GM21786 (cell line): ENCODE measurements around the gene MEGF6.
"Not testable (repeated sequence)": the region's sequence is repeated elsewhere in the genome, so short reads cannot be mapped to it uniquely, and the experiment has no call there.

Experiments
- ATAC-seq: cut with Tn5 transposase; IDR thresholded peaks from one replicate; pipeline ENCODE4 v1.9.1; 2021; ENCODE audit not compliant: unreplicated experiment

Gene MEGF6

DNA sequence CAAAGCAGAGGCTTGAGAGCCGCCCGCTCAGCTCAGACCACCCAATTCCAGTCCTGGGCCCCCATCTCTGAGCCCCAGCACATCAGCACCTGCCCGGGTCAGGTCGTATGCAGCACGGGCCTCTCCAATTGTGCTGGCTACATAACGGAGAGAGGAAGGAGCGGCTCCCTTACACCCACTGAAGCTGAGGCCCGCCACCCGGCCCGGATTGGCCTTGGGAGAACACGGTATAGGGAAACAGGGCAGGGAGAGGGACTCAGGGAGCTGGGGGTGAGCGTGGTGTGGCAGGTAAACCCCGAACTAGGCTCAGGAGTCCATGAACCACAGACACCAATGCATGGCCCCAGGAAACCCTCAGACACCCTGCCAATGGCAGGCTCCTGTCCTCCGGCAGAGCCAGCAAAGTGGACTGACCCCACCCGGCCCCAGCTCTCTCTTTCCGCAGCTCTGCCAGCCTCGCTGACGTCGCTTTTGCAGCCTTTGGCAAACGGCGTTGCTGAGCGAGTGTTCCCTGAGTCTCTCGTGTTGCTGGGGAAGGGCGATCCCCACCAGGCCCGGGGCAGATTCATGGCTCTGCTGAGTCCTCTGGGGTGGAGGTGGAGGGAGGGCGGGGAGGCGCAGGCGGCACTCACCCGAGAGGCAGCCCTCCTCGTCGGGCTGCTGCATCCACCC lies 16.5 kb downstream of the MEGF6 start:
- no peak for ATAC-seq

DNA sequence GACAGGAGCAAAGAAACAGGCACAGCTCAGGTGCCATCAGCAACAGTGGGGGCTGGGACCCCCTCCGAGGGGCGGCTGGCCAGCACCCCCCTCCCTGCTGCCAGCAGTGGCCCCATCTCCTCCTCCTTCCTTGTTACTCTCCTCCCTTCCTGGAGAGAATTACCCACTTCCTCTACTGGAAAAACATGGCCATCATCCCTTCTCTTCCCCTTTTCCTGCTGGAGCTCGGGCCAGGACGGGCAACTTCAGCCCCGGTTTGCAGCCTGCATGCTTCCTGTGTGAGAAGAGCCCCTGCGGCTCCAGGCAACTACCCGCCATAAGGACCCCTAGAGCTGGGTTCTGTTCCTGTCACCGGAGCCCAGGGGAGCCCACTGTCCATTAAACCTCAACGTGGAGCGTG lies 17.6 kb downstream of the MEGF6 start:
- no peak for ATAC-seq

GRCh38 chr1:3593334-3593733 lies 18.0 kb downstream of the MEGF6 start:
- no peak for ATAC-seq

DNA sequence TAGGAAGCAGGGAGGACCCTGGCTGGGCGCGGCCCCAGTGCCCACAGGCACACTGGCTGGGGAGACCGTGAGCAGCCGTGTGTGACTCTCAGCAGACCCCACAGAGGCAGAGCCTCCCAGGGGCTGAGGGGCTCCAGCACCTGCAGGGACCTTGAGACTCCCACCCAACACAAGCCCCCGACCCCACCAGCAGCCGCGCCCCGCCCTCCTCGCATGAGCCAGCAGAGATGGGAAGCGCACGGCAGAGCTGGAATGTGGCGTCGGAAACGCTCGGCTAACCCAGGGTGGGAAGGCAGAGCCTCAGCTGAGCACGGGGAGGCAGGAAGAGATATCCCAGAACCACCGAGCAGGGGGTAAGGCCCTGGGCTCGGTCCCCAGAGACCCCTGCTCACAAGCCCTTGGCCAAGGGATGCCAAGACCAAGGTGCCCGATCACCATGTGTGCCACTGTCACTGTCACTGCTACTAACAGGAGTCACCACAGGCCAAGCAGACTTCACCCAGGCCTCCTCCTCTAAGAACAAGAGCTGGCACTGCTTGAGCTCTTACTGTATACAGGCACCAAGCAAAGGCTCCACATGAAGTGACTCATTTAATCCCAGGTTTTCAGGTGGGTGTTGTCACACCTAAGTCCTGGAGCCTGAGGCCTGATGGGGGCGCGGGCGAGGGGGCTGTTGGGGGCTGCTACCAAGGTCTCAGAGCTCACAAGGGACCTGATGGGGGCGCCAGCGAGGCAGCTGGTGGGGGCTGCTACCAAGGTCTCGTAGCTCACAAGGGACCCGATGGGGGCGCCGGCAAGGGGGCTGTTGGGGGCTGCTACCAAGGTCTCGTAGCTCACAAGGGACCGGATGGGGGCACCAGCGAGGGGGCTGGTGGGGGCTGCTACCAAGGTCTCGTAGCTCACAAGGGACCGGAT lies 20.1 kb downstream of the MEGF6 start:
- no peak for ATAC-seq

DNA sequence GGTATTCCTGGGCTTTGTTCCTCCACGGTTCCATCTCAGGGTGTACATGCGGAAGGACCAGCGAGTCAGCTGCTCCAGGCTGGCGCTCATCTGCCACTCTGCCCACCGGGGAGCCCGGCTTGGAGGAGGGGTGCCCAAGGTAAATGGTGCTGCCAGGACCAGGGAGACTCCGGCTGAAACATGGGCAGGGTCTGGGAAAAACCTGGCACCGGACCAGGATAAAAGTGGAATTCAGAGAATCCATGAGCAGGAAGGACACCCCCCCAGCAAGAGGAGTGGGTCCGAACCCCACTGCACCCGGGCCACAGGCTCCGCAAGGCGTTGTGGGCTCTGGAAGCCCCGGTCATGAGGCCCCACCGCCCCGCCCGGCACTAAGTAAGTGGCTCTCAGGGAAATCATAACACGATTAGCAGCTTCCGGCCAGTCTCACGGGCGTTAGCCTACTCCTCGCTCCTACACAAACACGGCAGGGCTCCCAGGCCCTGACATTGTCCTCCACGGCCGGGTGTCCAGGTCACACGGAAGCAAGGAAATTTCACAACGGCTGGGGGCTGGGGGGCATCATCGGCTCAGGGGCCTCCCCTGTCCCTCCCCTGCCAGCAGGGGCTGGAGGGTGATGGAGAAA lies 21.1 kb downstream of the MEGF6 start:
- no peak for ATAC-seq

DNA sequence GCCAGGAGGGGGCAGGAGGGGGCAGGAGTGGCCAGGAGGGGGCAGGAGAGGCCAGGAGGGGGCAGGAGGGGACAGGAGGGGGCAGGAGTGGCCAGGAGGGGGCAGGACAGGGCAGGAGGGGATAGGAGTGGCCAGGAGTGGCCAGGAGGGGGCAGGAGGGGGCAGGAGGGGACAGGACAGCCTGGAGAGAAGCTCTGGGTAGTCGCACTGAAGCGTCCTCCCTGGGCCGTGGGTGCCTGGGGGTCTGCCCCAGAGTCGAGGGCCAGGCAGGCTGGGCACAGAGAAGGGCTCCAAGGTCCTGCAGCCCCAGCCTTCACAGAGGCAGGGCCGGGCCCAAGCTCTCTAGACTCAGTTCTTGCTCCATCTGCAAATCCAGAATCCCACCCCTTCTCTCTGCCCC lies 22.9 kb downstream of the MEGF6 start:
- ATAC-seq = no peak

- no peak for ATAC-seq
These were observed 24.1 kb downstream of the MEGF6 start for GRCh38 chr1:3586986-3587759.

- ATAC-seq = no peak
These were observed 25.3 kb downstream of the MEGF6 start for GRCh38 chr1:3585940-3586568.

GRCh38 chr1:3585353-3585868 lies 25.9 kb downstream of the MEGF6 start:
- ATAC-seq = not testable (repeated sequence)

- ATAC-seq = no peak
These were observed 26.4 kb downstream of the MEGF6 start for GRCh38 chr1:3584915-3585314.

- not testable (repeated sequence) for ATAC-seq
These were observed 27.6 kb downstream of the MEGF6 start for GRCh38 chr1:3583751-3584150.

DNA sequence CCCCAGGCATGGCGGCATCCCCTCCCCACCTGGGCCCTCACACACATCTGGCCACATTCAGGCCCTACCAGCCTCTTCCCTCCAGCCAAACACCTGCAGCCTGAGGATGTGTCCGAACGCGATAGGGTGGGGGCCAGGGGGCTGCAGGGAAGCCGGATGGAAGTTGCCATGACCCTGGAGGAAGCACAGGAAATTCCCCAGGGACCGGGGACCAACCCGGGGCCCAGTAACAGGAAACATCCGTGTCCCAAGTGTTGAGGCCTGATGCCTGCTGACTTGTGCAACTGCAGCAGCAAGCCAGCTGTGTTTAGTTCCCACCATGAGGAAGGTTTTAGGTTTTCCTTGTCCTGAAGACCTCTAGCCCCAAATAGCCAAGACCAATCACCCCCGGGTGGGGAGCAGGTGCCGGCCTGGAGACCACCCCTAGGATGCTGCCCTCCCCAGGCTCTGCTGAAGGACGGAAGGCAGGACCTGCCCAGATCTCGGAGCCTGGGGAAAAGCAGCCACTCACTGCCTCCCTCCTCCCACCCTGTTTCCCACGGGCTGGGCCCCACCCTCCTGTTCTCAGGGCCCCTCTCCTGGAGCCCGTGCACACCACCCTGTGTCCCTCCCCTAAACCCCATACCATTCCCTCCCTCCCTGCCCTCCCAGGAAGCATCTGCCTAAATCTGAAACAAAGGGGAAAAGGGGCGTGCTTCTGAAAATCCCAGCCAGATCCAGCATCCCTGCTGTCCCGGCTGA lies 29.8 kb downstream of the MEGF6 start:
- ATAC-seq = no peak

DNA sequence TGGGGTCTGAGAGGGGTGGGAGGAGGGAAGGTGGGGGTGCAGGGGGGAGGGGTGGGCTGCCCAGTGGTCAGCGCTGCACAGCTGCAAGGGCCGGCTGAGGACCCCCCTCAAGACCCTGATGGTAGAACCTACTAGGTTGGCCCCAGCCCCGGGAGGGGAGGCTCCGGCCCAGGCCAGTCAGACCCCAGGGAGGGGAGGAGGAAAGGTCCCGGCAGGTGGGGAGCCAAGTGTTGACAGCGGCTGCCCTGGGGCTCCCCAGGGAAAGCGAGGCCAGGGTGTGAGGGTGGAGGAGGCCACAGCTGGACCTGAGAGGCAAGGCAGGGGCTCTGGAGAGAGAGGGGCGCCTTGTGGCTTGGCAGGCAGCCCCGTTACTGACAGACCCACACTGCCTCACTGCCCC lies 31.1 kb downstream of the MEGF6 start:
- no peak for ATAC-seq

DNA sequence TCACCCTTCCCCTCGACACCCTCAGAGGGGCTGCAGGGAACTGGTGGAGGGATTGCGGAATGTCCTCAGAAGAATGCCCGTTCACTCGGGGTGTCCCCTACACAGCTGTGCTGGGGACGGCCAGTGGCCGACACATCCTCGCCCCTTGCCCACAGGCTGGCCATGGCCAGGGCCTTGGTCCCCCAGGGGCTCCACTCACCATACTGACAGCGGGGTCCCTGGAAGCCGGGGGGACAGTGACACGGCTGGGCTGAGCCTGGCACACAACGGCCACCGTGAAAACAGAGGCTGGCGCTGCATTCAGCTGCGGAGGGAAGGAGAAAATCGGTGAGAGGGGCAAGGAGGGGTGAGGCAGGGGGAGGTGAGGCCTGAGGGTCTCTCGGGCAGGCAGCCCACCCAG lies 31.7 kb downstream of the MEGF6 start:
- no peak for ATAC-seq

GRCh38 chr1:3578906-3579305 lies 32.4 kb downstream of the MEGF6 start:
- no peak for ATAC-seq

- no peak for ATAC-seq
These were observed 32.9 kb downstream of the MEGF6 start for GRCh38 chr1:3578433-3578805.

GRCh38 chr1:3577711-3578432 lies 33.4 kb downstream of the MEGF6 start:
- no peak for ATAC-seq

DNA sequence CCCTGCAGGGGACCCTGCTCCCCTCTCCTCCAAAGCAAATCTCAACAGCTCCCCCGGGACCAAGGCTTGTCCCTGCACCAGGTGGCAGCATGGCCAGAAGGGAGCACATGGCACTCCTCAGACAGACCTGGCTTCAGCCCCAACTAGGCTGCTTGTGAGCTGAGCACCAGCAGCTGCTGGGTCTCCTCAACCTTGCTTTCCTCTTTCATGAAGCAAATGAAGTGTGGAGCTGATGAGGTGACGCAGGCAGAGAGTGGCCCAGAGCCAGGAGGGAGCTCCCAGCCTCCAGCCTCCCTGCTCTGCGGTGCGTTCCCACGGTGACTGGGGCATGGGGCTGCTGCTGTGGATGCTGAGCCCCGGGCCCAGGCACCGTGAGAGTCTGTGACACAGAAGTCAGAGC lies 34.0 kb downstream of the MEGF6 start:
- no peak for ATAC-seq

DNA sequence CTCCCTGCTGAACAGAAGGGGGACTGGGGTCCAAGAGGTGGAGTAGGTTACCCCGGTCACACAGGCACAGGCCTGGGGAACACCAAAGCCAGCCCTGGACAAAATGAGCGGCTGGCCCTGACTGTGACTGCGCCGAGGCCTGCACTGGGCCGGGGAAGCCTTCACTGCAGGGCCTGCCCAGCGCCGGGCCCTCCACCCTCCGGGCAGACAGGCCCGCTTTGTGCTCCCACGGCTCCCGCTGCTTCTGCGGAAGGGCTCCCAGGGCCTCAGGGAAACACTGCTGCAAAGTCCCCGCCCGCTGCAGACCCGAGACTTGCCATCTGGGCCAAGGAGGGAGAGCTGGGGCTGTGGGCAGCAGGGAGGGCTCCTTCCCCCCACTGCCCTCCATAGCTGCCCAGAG lies 35.3 kb downstream of the MEGF6 start:
- no peak for ATAC-seq
